ENCODE measurements around the gene DENND5B. TPM values are rescaled to one million over a fixed set of nuclear protein-coding genes. Genes with fewer than 3 reads are reported as not detected.
A peak's percentile ranks its signal among the peaks of the same experiment; 100 is the strongest.

The DENND5B gene
- total RNA-seq, 2 donors from 2014 or later: 31.2 to 37.3 TPM

- H3K27ac ChIP-seq: peak overlapping the region; percentile 96 to 97
- no peaks in the 10 kb centered on the region for H3K9me3 ChIP-seq
- H3K4me3 ChIP-seq: peak overlapping the region; percentile 88 to 89
- no peaks in the 10 kb centered on the region for H3K36me3 ChIP-seq
- H3K27me3 ChIP-seq: no peaks in the 10 kb centered on the region
- peak in 1 of 2 donors; percentile 45 for TF ChIP-seq CTCF (IDR thresholded peaks at IDR 0.05)
- H3K4me1 ChIP-seq: peaks cover 0 to 20% of the 10 kb centered on the region in 2 donors
- peak; percentile 84 for DNase-seq (ENCODE audit: low spot score)
Observed at GRCh38 chr12:31589904-31590641, 863 bp downstream of the DENND5B start.

- DNase-seq (ENCODE audit: low spot score): no peak
- peak overlapping the region; percentile 88 to 89 for H3K4me3 ChIP-seq
Observed at GRCh38 chr12:31589598-31589903, 1.4 kb downstream of the DENND5B start.

GRCh38 chr12:31588976-31589375, 2.0 kb downstream of the DENND5B start:
- no peaks in the 10 kb centered on the region for H3K36me3 ChIP-seq
- H3K4me3 ChIP-seq: peak overlapping the region; percentile 88 to 89
- H3K4me1 ChIP-seq: peaks cover 0 to 31% of the 10 kb centered on the region in 2 donors

More at GRCh38 chr12:31589598-31589903, 1.4 kb downstream of the DENND5B start:
- no peaks in the 10 kb centered on the region for H3K9me3 ChIP-seq
- H3K36me3 ChIP-seq: no peaks in the 10 kb centered on the region
- no peak for TF ChIP-seq CTCF (IDR thresholded peaks at IDR 0.05)
- H3K4me1 ChIP-seq: peaks cover 0 to 26% of the 10 kb centered on the region in 2 donors
- H3K27ac ChIP-seq: peak overlapping the region; percentile 96 to 97
- no peaks in the 10 kb centered on the region for H3K27me3 ChIP-seq

GRCh38 chr12:31586728-31587127, 4.2 kb downstream of the DENND5B start:
- Histone ChIP-seq H3K4me1 (peaks cover 0 to 37% of the 10 kb centered on the region in 2 donors), H3K9me3 (no peaks in the 10 kb centered on the region), H3K4me3 (no peak overlapping the region), H3K27me3 (no peaks in the 10 kb centered on the region), H3K27ac (no peak overlapping the region), H3K36me3 (no peaks in the 10 kb centered on the region)
- no peak for TF ChIP-seq CTCF (IDR thresholded peaks at IDR 0.05)
- DNase-seq (ENCODE audit: low spot score): no peak

More at GRCh38 chr12:31588976-31589375, 2.0 kb downstream of the DENND5B start:
- Histone ChIP-seq H3K27me3 (no peaks in the 10 kb centered on the region), H3K27ac (peak overlapping the region; percentile 96 to 97), H3K9me3 (no peaks in the 10 kb centered on the region)
- no peak for DNase-seq (ENCODE audit: low spot score)
- TF ChIP-seq CTCF (IDR thresholded peaks at IDR 0.05): no peak

- no peaks in the 10 kb centered on the region for H3K27me3 ChIP-seq
- no peaks in the 10 kb centered on the region for H3K9me3 ChIP-seq
- no peak overlapping the region for H3K27ac ChIP-seq
- H3K4me3 ChIP-seq: no peak overlapping the region
- peaks cover 0 to 32% of the 10 kb centered on the region in 2 donors for H3K4me1 ChIP-seq
- no peak for TF ChIP-seq CTCF (IDR thresholded peaks at IDR 0.05)
- H3K36me3 ChIP-seq: no peaks in the 10 kb centered on the region
- no peak for DNase-seq (ENCODE audit: low spot score)
Observed at GRCh38 chr12:31585895-31586294, 5.0 kb downstream of the DENND5B start.

- no peak for TF ChIP-seq CTCF (IDR thresholded peaks at IDR 0.05)
- Histone ChIP-seq H3K4me3 (no peak overlapping the region), H3K4me1 (peaks cover 0 to 32% of the 10 kb centered on the region in 2 donors), H3K36me3 (no peaks in the 10 kb centered on the region), H3K27ac (no peak overlapping the region), H3K9me3 (no peaks in the 10 kb centered on the region), H3K27me3 (no peaks in the 10 kb centered on the region)
- DNase-seq (ENCODE audit: low spot score): no peak
Observed at GRCh38 chr12:31585271-31585670, 5.7 kb downstream of the DENND5B start.
